ENCODE data around the gene GPR101. TPM values are rescaled to one million over a fixed set of nuclear protein-coding genes. Genes with fewer than 3 reads are reported as not detected.

The GPR101 gene
- total RNA-seq, 1 experiment from 2014 or later = not detected

GRCh38 chrX:137040113-137040794 lies 6.5 kb upstream of the GPR101 start:
- no peak overlapping the region for H2BK15ac ChIP-seq (ENCODE audit: low read depth, low read length)
- H3K18ac ChIP-seq (ENCODE audit: insufficient read length, low read depth, low read length) = no peak overlapping the region
- no peak overlapping the region for H2AFZ ChIP-seq (ENCODE audit: low read length)
- no peaks in the 10 kb centered on the region for H3K4me1 Mint-ChIP-seq
- H3K4me1 ChIP-seq (ENCODE audit: insufficient read depth, low read length) = no peaks in the 10 kb centered on the region
- no peak overlapping the region for H2AK5ac ChIP-seq (ENCODE audit: insufficient read length, low read length)
- H3K4ac ChIP-seq (ENCODE audit: low read depth, low read length) = no peak overlapping the region
- H3K27ac ChIP-seq (ENCODE audit: insufficient read length, low read depth, low read length) = no peak overlapping the region
- H3K23me2 ChIP-seq (ENCODE audit: insufficient read length, low read depth, low read length, poor library complexity, severe bottlenecking) = no peaks in the 10 kb centered on the region
- no peak overlapping the region for H2BK12ac ChIP-seq (ENCODE audit: insufficient read length, low read depth, low read length)
- no peaks in the 10 kb centered on the region for H3K79me2 ChIP-seq (ENCODE audit: insufficient read depth, low read length)
- no CpG with 5 or more reads among the region's 14 CpGs for WGBS (ENCODE audit: extremely low coverage, insufficient read length, low lambda C conversion rate)
- H2BK5ac ChIP-seq (ENCODE audit: insufficient read length, low read length) = no peak overlapping the region
- TF ChIP-seq CTCF (conservative IDR thresholded peaks at IDR 0.05) = no peak
- H3K56ac ChIP-seq (ENCODE audit: insufficient read length, low read depth, low read length) = no peak overlapping the region
- no peak overlapping the region for H3K14ac ChIP-seq (ENCODE audit: insufficient read depth, low read length)
- peaks cover 9% of the 10 kb centered on the region; the same call in 1 of the 2 replicates for H3K27me3 ChIP-seq (ENCODE audit: insufficient read depth, low read length)
- no peak overlapping the region for H2BK20ac ChIP-seq (ENCODE audit: low read depth, low read length, poor library complexity, severe bottlenecking)
- no peaks in the 10 kb centered on the region; a peak in 1 of 7 replicates for H3K36me3 Mint-ChIP-seq (ENCODE audit: insufficient read depth in 1 of 3, low read depth in 3 of 3)
- no peak overlapping the region for H4K91ac ChIP-seq (ENCODE audit: insufficient read length, low read depth, low read length)
- H3K27ac Mint-ChIP-seq = no peak overlapping the region
- H3K9me3 Mint-ChIP-seq = peaks cover 59 to 63% of the 10 kb centered on the region in 2 experiments
- no peaks in the 10 kb centered on the region for H4K20me1 ChIP-seq (ENCODE audit: control insufficient read depth, insufficient read depth, insufficient read length)
- H4K8ac ChIP-seq (replicated peaks; ENCODE audit: insufficient read length, low read depth, low read length) = no peak overlapping the region
- H3K79me1 ChIP-seq (ENCODE audit: insufficient read depth, low read depth, low read length, poor library complexity, severe bottlenecking) = no peaks in the 10 kb centered on the region
- H3T11ph ChIP-seq (ENCODE audit: low read length) = no peak overlapping the region
- peaks cover 28% of the 10 kb centered on the region for H3K9me3 ChIP-seq (ENCODE audit: control insufficient read depth, low read depth, low read length)
- H3K4me3 Mint-ChIP-seq = no peak overlapping the region
- no peak overlapping the region for H3K23ac ChIP-seq (ENCODE audit: insufficient read length, low read depth, low read length)
- no peak overlapping the region for H4K5ac ChIP-seq (ENCODE audit: insufficient read length, low read depth, low read length)
- H3K4me2 ChIP-seq (ENCODE audit: insufficient read depth, insufficient read length, low read length) = no peak overlapping the region
- H2BK120ac ChIP-seq (ENCODE audit: low read depth, low read length, poor library complexity, severe bottlenecking) = no peak overlapping the region
- no peak for DNase-seq
- no peak overlapping the region for H3K9ac ChIP-seq (ENCODE audit: extremely low read depth, insufficient read length, low read length)
- H3K27me3 Mint-ChIP-seq (ENCODE audit: low read depth) = peaks cover 59% of the 10 kb centered on the region

Measured in H9 (cell line).